Left lung (tissue), 10 donors: Measurements from ENCODE around the gene SNTB2. TPM values are rescaled to one million over a fixed set of nuclear protein-coding genes. Genes with fewer than 3 reads are reported as not detected.

Experiments used
- ATAC-seq: fragments of 200-7000 bp; cut with Tn5 transposase; one replicate; pipeline ENCODE4 v1.9.1; 2020; ENCODE audit warnings: moderate library complexity
- DNase-seq, 4 donors: peaks; one replicate each; pipeline ENCODE4 v3.0.0-alpha.2; 2013 to 2020
- H3K27ac ChIP-seq, 2 donors: fragments of 200-600 bp; sonication (generic) in 1 of 2; one replicate each; pipeline versions ENCODE4 v1.5.0 to v1.8.0; 2020 to 2021
- H3K27me3 ChIP-seq, 2 donors: fragments of 200-600 bp; sonication (generic) in 1 of 2; one replicate each; pipeline versions ENCODE4 v1.5.0 to v1.8.0; 2020 to 2021
- H3K36me3 ChIP-seq, 2 donors: fragments of 200-600 bp; sonication (generic) in 1 of 2; one replicate each; pipeline versions ENCODE4 v1.5.0 to v1.8.0; 2020 to 2021
- H3K4me1 ChIP-seq, 2 donors: fragments of 200-600 bp; one replicate each; pipeline ENCODE4 v1.8.0; 2021
- H3K4me3 ChIP-seq, 2 donors: fragments of 200-600 bp; sonication (generic) in 1 of 2; one replicate each; pipeline versions ENCODE4 v1.5.0 to v1.8.0; 2020 to 2021; ENCODE audit warnings: mild to moderate bottlenecking in 1 of 2
- H3K9me3 ChIP-seq, 2 donors: fragments of 200-600 bp; sonication (generic) in 1 of 2; one replicate each; pipeline versions ENCODE4 v1.5.0 to v1.8.0; 2020 to 2021
- intact Hi-C, 2 donors: fragments of 100-400 bp; cut with DNase I; formaldehyde crosslinking; loops; one replicate each; pipeline versions ENCODE4 v1.11.2 to v1.14.2; 2022
- polyA plus RNA-seq, 6 donors: library from polyadenylated mRNA; unstranded; fragments of 120-200 nt; gene quantifications; one replicate each; pipeline ENCODE4 v1.2.1, GENCODE V29; 2013; ENCODE audit not compliant: insufficient read length in 6 of 6
- total RNA-seq, 2 donors: library from RNA; stranded (reverse); fragmentation: NEBNext Ultra II Directional; extraction: Animal tissue kit (Norgen Biotek cat#: 25700); gene quantifications; one replicate each; pipeline ENCODE4 v1.2.1, GENCODE V29; 2021
- TF ChIP-seq, protein P1 (sequence below), 2 donors: fragments of 200-600 bp; sonication (generic) in 1 of 2; IDR thresholded peaks; one replicate each; pipeline versions ENCODE4 v1.5.0 to v1.8.0; 2021; ENCODE audit warnings: antibody characterized with exemption in 2 of 2
- donor health status: DM: no; HTN: yes; CAD: no.
- donor health status: DM: no; HTN: no; CAD: no.

SNTB2 gene
- total and polyA plus RNA-seq, 8 donors: 22.8 to 47.3 (median 25.1) TPM

DNA sequence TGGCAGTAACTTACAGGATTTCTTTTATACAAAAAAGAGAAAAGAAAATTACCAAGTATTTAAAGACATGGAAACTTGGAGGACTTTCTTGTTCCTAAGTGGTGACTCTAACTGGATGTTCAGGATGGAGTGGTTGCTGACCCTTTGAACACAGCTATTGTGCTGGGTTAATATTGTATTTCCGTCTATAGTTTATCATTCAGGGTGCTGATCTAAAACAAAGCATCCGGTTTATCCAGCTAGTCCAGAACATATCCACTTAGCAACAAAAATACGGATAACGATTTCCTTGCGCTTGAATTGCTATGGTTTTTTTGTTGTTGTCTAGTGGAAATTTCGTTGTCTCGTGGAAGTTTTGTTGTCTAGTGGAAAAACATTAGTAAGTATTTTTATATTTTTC is 38.2 kb downstream of the SNTB2 start:
- peaks cover 0 to 3% of the 10 kb centered on the region in 2 donors for H3K4me1 ChIP-seq
- H3K9me3 ChIP-seq: no peaks in the 10 kb centered on the region
- no peak overlapping the region for H3K4me3 ChIP-seq
- ATAC-seq: peak; percentile 52
- intact Hi-C loops: no loop called here
- peak overlapping the region; percentile 33 to 66 for H3K27ac ChIP-seq
- no peak for DNase-seq
- no peaks in the 10 kb centered on the region for H3K27me3 ChIP-seq
- no peaks in the 10 kb centered on the region for H3K36me3 ChIP-seq
- TF ChIP-seq, protein P1, sequence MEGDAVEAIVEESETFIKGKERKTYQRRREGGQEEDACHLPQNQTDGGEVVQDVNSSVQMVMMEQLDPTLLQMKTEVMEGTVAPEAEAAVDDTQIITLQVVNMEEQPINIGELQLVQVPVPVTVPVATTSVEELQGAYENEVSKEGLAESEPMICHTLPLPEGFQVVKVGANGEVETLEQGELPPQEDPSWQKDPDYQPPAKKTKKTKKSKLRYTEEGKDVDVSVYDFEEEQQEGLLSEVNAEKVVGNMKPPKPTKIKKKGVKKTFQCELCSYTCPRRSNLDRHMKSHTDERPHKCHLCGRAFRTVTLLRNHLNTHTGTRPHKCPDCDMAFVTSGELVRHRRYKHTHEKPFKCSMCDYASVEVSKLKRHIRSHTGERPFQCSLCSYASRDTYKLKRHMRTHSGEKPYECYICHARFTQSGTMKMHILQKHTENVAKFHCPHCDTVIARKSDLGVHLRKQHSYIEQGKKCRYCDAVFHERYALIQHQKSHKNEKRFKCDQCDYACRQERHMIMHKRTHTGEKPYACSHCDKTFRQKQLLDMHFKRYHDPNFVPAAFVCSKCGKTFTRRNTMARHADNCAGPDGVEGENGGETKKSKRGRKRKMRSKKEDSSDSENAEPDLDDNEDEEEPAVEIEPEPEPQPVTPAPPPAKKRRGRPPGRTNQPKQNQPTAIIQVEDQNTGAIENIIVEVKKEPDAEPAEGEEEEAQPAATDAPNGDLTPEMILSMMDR (IDR thresholded peaks at IDR 0.05): no peak

DNA sequence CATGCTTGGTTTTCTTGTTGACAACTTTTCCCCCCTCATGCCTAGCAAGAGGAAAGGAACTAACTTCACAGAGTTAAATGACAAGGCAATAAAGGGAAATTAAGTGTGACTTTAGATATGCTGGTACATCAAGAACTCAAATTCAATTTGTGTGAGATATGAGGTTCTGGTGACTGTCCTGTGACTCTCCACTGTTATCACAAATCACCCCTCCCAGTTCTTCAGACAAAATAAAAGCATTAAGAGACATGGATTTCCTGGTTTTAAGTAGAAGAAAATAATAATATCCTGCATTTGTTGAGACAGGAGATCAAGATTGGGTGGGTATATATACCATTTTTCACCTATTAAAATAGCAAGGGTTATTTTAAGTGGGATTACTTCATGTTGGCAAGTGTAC is 46.2 kb downstream of the SNTB2 start:
- H3K27ac ChIP-seq: no peak overlapping the region
- intact Hi-C loops: no loop called here
- no peaks in the 10 kb centered on the region for H3K9me3 ChIP-seq
- DNase-seq: no peak
- no peak overlapping the region for H3K4me3 ChIP-seq
- TF ChIP-seq, protein P1 (IDR thresholded peaks at IDR 0.05): no peak
- H3K4me1 ChIP-seq: no peaks in the 10 kb centered on the region
- no peak for ATAC-seq
- no peaks in the 10 kb centered on the region for H3K27me3 ChIP-seq
- no peaks in the 10 kb centered on the region for H3K36me3 ChIP-seq

DNA sequence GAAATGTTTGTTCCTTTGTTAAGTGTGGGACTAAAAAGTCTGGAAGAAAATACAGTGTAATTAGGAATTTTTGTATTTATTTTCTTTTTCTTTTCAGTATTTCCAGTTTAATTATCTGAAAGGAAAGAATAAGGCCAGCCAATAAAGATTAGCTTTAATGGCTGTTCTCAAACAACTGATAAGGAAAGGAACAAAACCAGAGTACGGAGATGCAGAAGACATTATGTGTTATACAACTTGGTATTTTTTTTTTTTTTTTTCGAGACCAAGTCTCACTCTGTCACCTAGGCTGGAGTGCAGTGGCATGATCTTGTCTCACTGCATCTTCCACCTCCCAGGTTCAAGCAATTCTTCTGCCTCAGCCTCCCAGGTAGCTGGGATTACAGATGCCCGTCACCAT is 47.5 kb downstream of the SNTB2 start:
- ATAC-seq (no peak), DNase-seq (no peak)
- intact Hi-C loops: no loop called here
- Histone ChIP-seq H3K27me3 (no peaks in the 10 kb centered on the region), H3K4me1 (no peaks in the 10 kb centered on the region), H3K4me3 (no peak overlapping the region), H3K27ac (no peak overlapping the region), H3K36me3 (no peaks in the 10 kb centered on the region), H3K9me3 (no peaks in the 10 kb centered on the region)
- TF ChIP-seq, protein P1 (IDR thresholded peaks at IDR 0.05): no peak

DNA sequence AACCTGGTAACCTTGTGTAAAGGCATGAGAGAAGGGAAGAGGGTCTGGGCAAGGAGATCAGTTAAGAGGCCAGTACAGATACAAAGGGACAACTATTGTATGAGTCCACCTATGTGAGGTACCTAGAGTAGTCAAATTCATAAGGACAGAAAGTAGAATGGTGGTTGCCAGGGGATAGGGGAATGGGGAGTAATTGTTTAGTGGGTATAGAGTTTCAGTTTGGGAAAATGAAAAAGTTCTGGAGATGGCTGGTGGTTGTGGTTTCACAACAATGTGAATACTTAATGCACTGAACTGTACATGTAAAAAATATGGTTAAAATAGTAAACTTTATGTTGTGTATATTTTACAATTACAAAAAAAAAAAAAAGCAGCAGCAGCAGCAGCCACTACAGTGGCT is 49.4 kb downstream of the SNTB2 start:
- no peaks in the 10 kb centered on the region for H3K27me3 ChIP-seq
- no peaks in the 10 kb centered on the region for H3K36me3 ChIP-seq
- no peaks in the 10 kb centered on the region for H3K4me1 ChIP-seq
- ATAC-seq: no peak
- DNase-seq: no peak
- intact Hi-C loops: no loop called here
- no peak overlapping the region for H3K27ac ChIP-seq
- no peak overlapping the region for H3K4me3 ChIP-seq
- TF ChIP-seq, protein P1 (IDR thresholded peaks at IDR 0.05): no peak
- no peaks in the 10 kb centered on the region for H3K9me3 ChIP-seq

DNA sequence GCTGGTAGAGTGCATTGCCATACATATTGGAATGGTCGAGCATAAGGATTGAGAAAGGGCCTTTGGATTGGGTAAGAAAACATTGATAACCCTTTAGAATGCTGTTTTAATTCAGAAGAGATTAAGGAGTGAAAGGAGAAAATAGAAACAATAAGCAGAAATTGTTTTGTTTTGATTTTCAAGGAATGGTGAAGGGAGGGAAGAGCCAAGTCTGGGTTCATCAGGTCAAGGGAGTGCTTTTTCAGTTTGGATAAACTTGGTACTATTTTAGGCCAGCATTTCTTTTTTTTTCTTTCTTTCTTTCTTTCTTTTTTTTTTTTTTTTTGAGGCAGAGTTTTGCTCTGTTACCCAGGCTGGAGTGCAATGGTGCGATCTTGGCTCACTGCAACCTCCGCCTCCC is 50.3 kb downstream of the SNTB2 start:
- TF ChIP-seq, protein P1 (IDR thresholded peaks at IDR 0.05): no peak
- intact Hi-C loops: no loop called here
- Histone ChIP-seq H3K4me3 (no peak overlapping the region), H3K27me3 (no peaks in the 10 kb centered on the region), H3K27ac (no peak overlapping the region), H3K4me1 (no peaks in the 10 kb centered on the region), H3K9me3 (no peaks in the 10 kb centered on the region), H3K36me3 (no peaks in the 10 kb centered on the region)
- DNase-seq: no peak
- no peak for ATAC-seq
